HEK293 (cell line): ENCODE results near the gene RB1.

ENCODE experiments used
- TCF7L2 ChIP-seq: IDR thresholded peaks from 2 replicates; pipeline ENCODE4 v1.6.1; 2011; ENCODE audit warnings: low read depth, mild to moderate bottlenecking, inconsistent platforms, low read length, moderate library complexity, borderline replicate concordance
- ZFP3 ChIP-seq: fragments of 450-650 bp; formaldehyde crosslinking; IDR thresholded peaks from 2 replicates; pipeline ENCODE4 v1.5.1; 2016; ENCODE audit warnings: low read depth, missing biosample characterization, missing genetic modification characterization
- ZNF10 ChIP-seq: fragments of 450-650 bp; formaldehyde crosslinking; IDR thresholded peaks from 2 replicates; pipeline ENCODE4 v1.5.1; 2017; ENCODE audit warnings: missing biosample characterization, missing genetic modification characterization
- ZNF138 ChIP-seq: fragments of 450-650 bp; formaldehyde crosslinking; IDR thresholded peaks from 2 replicates; pipeline ENCODE4 v1.5.1; 2016; ENCODE audit warnings: missing biosample characterization, missing genetic modification characterization, borderline replicate concordance
- ZNF202 ChIP-seq: fragments of 450-650 bp; formaldehyde crosslinking; IDR thresholded peaks from 2 replicates; pipeline ENCODE4 v1.5.1; 2016; ENCODE audit warnings: missing biosample characterization, missing genetic modification characterization, borderline replicate concordance
- ZNF837 ChIP-seq: fragments of 450-650 bp; formaldehyde crosslinking; IDR thresholded peaks from 2 replicates; pipeline ENCODE4 v1.5.1; 2016; ENCODE audit warnings: missing biosample characterization, missing genetic modification characterization
- TF ChIP-seq, protein P1 (sequence below): fragments of 450-650 bp; formaldehyde crosslinking; IDR thresholded peaks from 2 replicates; pipeline ENCODE4 v1.5.1; 2016; ENCODE audit warnings: missing biosample characterization, missing genetic modification characterization
- TF ChIP-seq, protein P2 (sequence below): fragments of 450-650 bp; formaldehyde crosslinking; IDR thresholded peaks from 2 replicates; pipeline ENCODE4 v1.5.1; 2016; ENCODE audit warnings: missing biosample characterization, missing genetic modification characterization
- TF ChIP-seq, protein P3 (sequence below): fragments of 450-650 bp; formaldehyde crosslinking; IDR thresholded peaks from 2 replicates; pipeline ENCODE4 v1.5.1; 2016; ENCODE audit warnings: missing biosample characterization, missing genetic modification characterization
- TF ChIP-seq, protein P4 (sequence below): fragments of 450-650 bp; formaldehyde crosslinking; IDR thresholded peaks from 2 replicates; pipeline ENCODE4 v1.5.1; 2017; ENCODE audit warnings: missing biosample characterization, missing genetic modification characterization
- TF ChIP-seq, protein P5 (sequence below): fragments of 450-650 bp; formaldehyde crosslinking; IDR thresholded peaks from 2 replicates; pipeline ENCODE4 v1.5.1; 2016; ENCODE audit warnings: missing biosample characterization, missing genetic modification characterization

DNA sequence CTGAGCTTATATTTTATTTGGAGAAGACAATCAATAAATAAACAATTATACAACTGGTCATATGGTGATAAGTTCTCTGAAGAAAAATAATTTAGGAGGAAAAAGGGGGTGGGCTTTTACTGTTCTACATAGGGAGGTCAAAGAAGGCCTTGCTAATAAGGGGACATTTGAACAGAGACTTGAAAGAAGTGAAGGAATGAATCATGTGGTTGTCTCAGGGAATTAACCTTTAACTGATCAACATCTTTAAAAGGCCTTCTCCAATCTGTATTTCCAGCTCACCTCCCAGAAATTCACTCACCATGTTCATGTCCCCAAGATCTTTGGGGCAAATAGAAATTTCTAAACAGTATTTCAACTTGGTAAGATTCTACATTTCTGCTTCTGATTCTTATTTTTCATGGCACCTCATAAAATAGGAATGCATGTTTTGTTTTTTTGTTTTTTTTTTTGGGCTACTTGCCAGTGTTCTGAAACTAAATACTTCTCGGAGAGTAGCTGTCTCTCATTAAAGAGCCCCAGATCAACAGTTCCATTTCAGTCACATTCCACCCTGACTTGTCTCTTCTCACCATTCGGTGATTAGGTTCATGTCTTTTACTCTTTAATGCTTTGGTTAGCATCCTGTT, 128.6 kb downstream of the RB1 start:
- TF ChIP-seq, protein P1, sequence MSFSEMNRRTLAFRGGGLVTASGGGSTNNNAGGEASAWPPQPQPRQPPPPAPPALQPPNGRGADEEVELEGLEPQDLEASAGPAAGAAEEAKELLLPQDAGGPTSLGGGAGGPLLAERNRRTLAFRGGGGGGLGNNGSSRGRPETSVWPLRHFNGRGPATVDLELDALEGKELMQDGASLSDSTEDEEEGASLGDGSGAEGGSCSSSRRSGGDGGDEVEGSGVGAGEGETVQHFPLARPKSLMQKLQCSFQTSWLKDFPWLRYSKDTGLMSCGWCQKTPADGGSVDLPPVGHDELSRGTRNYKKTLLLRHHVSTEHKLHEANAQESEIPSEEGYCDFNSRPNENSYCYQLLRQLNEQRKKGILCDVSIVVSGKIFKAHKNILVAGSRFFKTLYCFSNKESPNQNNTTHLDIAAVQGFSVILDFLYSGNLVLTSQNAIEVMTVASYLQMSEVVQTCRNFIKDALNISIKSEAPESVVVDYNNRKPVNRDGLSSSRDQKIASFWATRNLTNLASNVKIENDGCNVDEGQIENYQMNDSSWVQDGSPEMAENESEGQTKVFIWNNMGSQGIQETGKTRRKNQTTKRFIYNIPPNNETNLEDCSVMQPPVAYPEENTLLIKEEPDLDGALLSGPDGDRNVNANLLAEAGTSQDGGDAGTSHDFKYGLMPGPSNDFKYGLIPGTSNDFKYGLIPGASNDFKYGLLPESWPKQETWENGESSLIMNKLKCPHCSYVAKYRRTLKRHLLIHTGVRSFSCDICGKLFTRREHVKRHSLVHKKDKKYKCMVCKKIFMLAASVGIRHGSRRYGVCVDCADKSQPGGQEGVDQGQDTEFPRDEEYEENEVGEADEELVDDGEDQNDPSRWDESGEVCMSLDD, result no peak
- TF ChIP-seq ZNF10 (tag by site-specific recombination) (no peak), ZNF202 (tag by site-specific recombination) (no peak), TCF7L2 (no peak), ZNF138 (tag by site-specific recombination) (no peak), ZFP3 (tag by site-specific recombination) (no peak), ZNF837 (tag by site-specific recombination) (no peak)
- TF ChIP-seq, protein P2, sequence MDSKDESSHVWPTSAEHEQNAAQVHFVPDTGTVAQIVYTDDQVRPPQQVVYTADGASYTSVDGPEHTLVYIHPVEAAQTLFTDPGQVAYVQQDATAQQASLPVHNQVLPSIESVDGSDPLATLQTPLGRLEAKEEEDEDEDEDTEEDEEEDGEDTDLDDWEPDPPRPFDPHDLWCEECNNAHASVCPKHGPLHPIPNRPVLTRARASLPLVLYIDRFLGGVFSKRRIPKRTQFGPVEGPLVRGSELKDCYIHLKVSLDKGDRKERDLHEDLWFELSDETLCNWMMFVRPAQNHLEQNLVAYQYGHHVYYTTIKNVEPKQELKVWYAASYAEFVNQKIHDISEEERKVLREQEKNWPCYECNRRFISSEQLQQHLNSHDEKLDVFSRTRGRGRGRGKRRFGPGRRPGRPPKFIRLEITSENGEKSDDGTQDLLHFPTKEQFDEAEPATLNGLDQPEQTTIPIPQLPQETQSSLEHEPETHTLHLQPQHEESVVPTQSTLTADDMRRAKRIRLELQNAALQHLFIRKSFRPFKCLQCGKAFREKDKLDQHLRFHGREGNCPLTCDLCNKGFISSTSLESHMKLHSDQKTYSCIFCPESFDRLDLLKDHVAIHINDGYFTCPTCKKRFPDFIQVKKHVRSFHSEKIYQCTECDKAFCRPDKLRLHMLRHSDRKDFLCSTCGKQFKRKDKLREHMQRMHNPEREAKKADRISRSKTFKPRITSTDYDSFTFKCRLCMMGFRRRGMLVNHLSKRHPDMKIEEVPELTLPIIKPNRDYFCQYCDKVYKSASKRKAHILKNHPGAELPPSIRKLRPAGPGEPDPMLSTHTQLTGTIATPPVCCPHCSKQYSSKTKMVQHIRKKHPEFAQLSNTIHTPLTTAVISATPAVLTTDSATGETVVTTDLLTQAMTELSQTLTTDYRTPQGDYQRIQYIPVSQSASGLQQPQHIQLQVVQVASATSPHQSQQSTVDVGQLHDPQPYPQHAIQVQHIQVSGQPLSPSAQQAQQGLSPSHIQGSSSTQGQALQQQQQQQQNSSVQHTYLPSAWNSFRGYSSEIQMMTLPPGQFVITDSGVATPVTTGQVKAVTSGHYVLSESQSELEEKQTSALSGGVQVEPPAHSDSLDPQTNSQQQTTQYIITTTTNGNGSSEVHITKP, result 0 out of 2 replicates have a peak, but pooled peaks have one; percentile 9
- TF ChIP-seq, protein P3, sequence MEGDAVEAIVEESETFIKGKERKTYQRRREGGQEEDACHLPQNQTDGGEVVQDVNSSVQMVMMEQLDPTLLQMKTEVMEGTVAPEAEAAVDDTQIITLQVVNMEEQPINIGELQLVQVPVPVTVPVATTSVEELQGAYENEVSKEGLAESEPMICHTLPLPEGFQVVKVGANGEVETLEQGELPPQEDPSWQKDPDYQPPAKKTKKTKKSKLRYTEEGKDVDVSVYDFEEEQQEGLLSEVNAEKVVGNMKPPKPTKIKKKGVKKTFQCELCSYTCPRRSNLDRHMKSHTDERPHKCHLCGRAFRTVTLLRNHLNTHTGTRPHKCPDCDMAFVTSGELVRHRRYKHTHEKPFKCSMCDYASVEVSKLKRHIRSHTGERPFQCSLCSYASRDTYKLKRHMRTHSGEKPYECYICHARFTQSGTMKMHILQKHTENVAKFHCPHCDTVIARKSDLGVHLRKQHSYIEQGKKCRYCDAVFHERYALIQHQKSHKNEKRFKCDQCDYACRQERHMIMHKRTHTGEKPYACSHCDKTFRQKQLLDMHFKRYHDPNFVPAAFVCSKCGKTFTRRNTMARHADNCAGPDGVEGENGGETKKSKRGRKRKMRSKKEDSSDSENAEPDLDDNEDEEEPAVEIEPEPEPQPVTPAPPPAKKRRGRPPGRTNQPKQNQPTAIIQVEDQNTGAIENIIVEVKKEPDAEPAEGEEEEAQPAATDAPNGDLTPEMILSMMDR (tag by site-specific recombination), result no peak
- TF ChIP-seq, protein P4, sequence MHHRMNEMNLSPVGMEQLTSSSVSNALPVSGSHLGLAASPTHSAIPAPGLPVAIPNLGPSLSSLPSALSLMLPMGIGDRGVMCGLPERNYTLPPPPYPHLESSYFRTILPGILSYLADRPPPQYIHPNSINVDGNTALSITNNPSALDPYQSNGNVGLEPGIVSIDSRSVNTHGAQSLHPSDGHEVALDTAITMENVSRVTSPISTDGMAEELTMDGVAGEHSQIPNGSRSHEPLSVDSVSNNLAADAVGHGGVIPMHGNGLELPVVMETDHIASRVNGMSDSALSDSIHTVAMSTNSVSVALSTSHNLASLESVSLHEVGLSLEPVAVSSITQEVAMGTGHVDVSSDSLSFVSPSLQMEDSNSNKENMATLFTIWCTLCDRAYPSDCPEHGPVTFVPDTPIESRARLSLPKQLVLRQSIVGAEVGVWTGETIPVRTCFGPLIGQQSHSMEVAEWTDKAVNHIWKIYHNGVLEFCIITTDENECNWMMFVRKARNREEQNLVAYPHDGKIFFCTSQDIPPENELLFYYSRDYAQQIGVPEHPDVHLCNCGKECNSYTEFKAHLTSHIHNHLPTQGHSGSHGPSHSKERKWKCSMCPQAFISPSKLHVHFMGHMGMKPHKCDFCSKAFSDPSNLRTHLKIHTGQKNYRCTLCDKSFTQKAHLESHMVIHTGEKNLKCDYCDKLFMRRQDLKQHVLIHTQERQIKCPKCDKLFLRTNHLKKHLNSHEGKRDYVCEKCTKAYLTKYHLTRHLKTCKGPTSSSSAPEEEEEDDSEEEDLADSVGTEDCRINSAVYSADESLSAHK (tag by site-specific recombination), result no peak
- TF ChIP-seq, protein P5, sequence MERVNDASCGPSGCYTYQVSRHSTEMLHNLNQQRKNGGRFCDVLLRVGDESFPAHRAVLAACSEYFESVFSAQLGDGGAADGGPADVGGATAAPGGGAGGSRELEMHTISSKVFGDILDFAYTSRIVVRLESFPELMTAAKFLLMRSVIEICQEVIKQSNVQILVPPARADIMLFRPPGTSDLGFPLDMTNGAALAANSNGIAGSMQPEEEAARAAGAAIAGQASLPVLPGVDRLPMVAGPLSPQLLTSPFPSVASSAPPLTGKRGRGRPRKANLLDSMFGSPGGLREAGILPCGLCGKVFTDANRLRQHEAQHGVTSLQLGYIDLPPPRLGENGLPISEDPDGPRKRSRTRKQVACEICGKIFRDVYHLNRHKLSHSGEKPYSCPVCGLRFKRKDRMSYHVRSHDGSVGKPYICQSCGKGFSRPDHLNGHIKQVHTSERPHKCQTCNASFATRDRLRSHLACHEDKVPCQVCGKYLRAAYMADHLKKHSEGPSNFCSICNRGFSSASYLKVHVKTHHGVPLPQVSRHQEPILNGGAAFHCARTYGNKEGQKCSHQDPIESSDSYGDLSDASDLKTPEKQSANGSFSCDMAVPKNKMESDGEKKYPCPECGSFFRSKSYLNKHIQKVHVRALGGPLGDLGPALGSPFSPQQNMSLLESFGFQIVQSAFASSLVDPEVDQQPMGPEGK (tag by site-specific recombination), result no peak
